GM18868 (cell line): ENCODE measurements around the gene ZNF827.

Experiments used
- ATAC-seq: cut with Tn5 transposase; IDR thresholded peaks from one replicate; pipeline ENCODE4 v1.9.1; 2021; ENCODE audit warnings: mild to moderate bottlenecking, moderate library complexity; ENCODE audit not compliant: unreplicated experiment

The ZNF827 gene

GRCh38 chr4:145895056-145895455 is 43.6 kb downstream of the ZNF827 start:
- ATAC-seq, result no peak

- no peak for ATAC-seq
Measured at GRCh38 chr4:145891958-145892357, 46.7 kb downstream of the ZNF827 start.

- ATAC-seq, result no peak
Measured at GRCh38 chr4:145890689-145891088, 47.9 kb downstream of the ZNF827 start.

GRCh38 chr4:145888393-145888792 is 50.2 kb downstream of the ZNF827 start:
- ATAC-seq, result no peak

GRCh38 chr4:145887241-145887991 is 51.2 kb downstream of the ZNF827 start:
- no peak for ATAC-seq

- ATAC-seq, result no peak
Measured at GRCh38 chr4:145886871-145887240, 51.8 kb downstream of the ZNF827 start.

GRCh38 chr4:145885666-145886065 is 53.0 kb downstream of the ZNF827 start:
- no peak for ATAC-seq

- peak; percentile 56 for ATAC-seq
Measured at GRCh38 chr4:145884775-145885174, 53.8 kb downstream of the ZNF827 start.

- no peak for ATAC-seq
Measured at GRCh38 chr4:145883101-145883694, 55.4 kb downstream of the ZNF827 start.

- ATAC-seq, result no peak
Measured at GRCh38 chr4:145882604-145883003, 56.0 kb downstream of the ZNF827 start.

GRCh38 chr4:145881989-145882388 is 56.6 kb downstream of the ZNF827 start:
- ATAC-seq, result peak; percentile 50

GRCh38 chr4:145881576-145881975 is 57.0 kb downstream of the ZNF827 start:
- ATAC-seq, result peak; percentile 50

GRCh38 chr4:145880355-145880960 is 58.2 kb downstream of the ZNF827 start:
- no peak for ATAC-seq

GRCh38 chr4:145879598-145879997 is 59.0 kb downstream of the ZNF827 start:
- no peak for ATAC-seq

- ATAC-seq, result no peak
Measured at GRCh38 chr4:145878501-145879435, 59.9 kb downstream of the ZNF827 start.

GRCh38 chr4:145876531-145877180 is 62.0 kb downstream of the ZNF827 start:
- no peak for ATAC-seq

GRCh38 chr4:145873901-145874300 is 64.7 kb downstream of the ZNF827 start:
- ATAC-seq, result no peak

- no peak for ATAC-seq
Measured at GRCh38 chr4:145871209-145871608, 67.4 kb downstream of the ZNF827 start.

- no peak for ATAC-seq
Measured at GRCh38 chr4:145870155-145871020, 68.2 kb downstream of the ZNF827 start.
